ENCODE data around the gene YWHAQ. TPM values are rescaled to one million over a fixed set of nuclear protein-coding genes. Genes with fewer than 3 reads are reported as not detected.
A peak's percentile ranks its signal among the peaks of the same experiment; 100 is the strongest.

YWHAQ gene
- total and polyA plus RNA-seq, 9 of the 15 experiments (the other 6 are each of a cell fraction or from before 2014, with no cell fraction given) = 63.1 to 359 (median 203) TPM

- TF ChIP-seq DEAF1 (CRISPR knock-in tag; IDR thresholded peaks at IDR 0.05) (no peak), RBM17 (IDR thresholded peaks at IDR 0.05; ENCODE audit: borderline replicate concordance, low read depth, low read length) (no peak), HNRNPL (IDR thresholded peaks at IDR 0.05; ENCODE audit: low read depth, low read length) (no peak), KAT7 (CRISPR knock-in tag; IDR thresholded peaks at IDR 0.05; ENCODE audit: borderline replicate concordance) (no peak), ATF7 (IDR thresholded peaks at IDR 0.05) (0 out of 2 replicates have a peak, but pooled peaks have one; percentile 10), NRF1 (conservative IDR thresholded peaks at IDR 0.05 in 1 of 2, IDR thresholded peaks at IDR 0.05 in 1 of 2) (no peak)
Observed at GRCh38 chr2:9548506-9548905, 82.3 kb downstream of the YWHAQ start (continued).

- ATAC-seq = no peak
- DNase-seq (ENCODE audit: extremely low read depth in 1 of 4, low spot score in 3 of 4) = no peak
- no peaks in the 10 kb centered on the region for H3K27me3 ChIP-seq (ENCODE audit: control insufficient read depth in 2 of 2, insufficient read depth in 2 of 2, low read length in 2 of 2)
- H3K27ac ChIP-seq (ENCODE audit: extremely low read depth, low read depth, low read length) = no peak overlapping the region
- H3K36me3 ChIP-seq (ENCODE audit: control insufficient read depth, insufficient read depth, low read length) = peaks cover 7% of the 10 kb centered on the region; the same call in 2 of the 3 replicates
- H3K9me3 ChIP-seq (replicated peaks; ENCODE audit: control insufficient read depth, insufficient read depth, low read depth, low read length) = no peaks in the 10 kb centered on the region
- H3K9ac ChIP-seq (ENCODE audit: insufficient read depth in 1 of 2, low read depth in 2 of 2, low read length in 2 of 2) = no peak overlapping the region
- no peaks in the 10 kb centered on the region for H3K9me1 ChIP-seq (ENCODE audit: control insufficient read depth, insufficient read depth, low read length)
- H3K79me2 ChIP-seq (ENCODE audit: control insufficient read depth, insufficient read depth, low read length) = peaks cover 94% of the 10 kb centered on the region
- peaks cover 5 to 18% of the 10 kb centered on the region in 2 experiments; a peak in 4 of 5 replicates for H3K4me1 ChIP-seq (replicated peaks in 1 of 2; ENCODE audit: control insufficient read depth in 2 of 2, insufficient read depth in 2 of 2, low read length in 2 of 2)
- 75% methylated on average over 5 of the region's 5 CpGs for WGBS (ENCODE audit: insufficient coverage, low coverage, missing lambda C conversion rate)
- in situ Hi-C loops (cut with MboI) = no loop called here
- H3K4me2 ChIP-seq (ENCODE audit: insufficient read depth, low read length) = no peak overlapping the region
- POLR2A ChIA-PET = no interaction called here
- BruUV-seq (replicated peaks) = no TSS peak
- TF ChIP-seq RAD21 (CRISPR knock-in tag; conservative IDR thresholded peaks at IDR 0.05 in 1 of 2, IDR thresholded peaks at IDR 0.05 in 1 of 2) (0 out of 4 replicates have a peak, but pooled peaks of 1 of the 2 experiments have one; percentile 11), ZNF280A (IDR thresholded peaks at IDR 0.05; ENCODE audit: low read depth, partially characterized antibody) (no peak)
- CTCF ChIA-PET (ENCODE audit: low intra/inter-chr PET ratio) = interaction anchor here (0.6 to 0.7 kb wide), 2 partner anchors 8 to 111 kb away, joined by 3 to 5 read pairs; partner anchors contain the start of gene ADAM17
- intact Hi-C loops (cut with micrococcal nuclease) = no loop called here
- peaks cover 7% of the 10 kb centered on the region; the same call in 1 of the 2 replicates for H4K20me1 ChIP-seq (replicated peaks; ENCODE audit: control insufficient read depth, insufficient read depth, low read length)
- H3K4me3 ChIP-seq = no peak overlapping the region
- no peak overlapping the region for H2AFZ ChIP-seq (ENCODE audit: low read depth, low read length)
- FAIRE-seq = no peak
Observed at GRCh38 chr2:9547262-9547991, 83.4 kb downstream of the YWHAQ start.

Measured in K562 (cell line).